ENCODE data around the gene OMD. TPM values are rescaled to one million over a fixed set of nuclear protein-coding genes. Genes with fewer than 3 reads are reported as not detected.

Gene OMD
- total and polyA plus RNA-seq, 2 donors from 2014 or later: 0.52 to 3.2 TPM

- no peak for TF ChIP-seq CTCF (IDR thresholded peaks at IDR 0.05; ENCODE audit: borderline replicate concordance, extremely low read depth, insufficient read depth)
- intact Hi-C loops (cut with DNase I): no loop called here
- FAIRE-seq: no peak
- DNase-seq: no peak
- Histone ChIP-seq H3K4me3 (ENCODE audit: low read length in 3 of 3) (no peak overlapping the region), H3K27me3 (ENCODE audit: control insufficient read depth, insufficient read depth, low read length) (no peaks in the 10 kb centered on the region), H3K27ac (ENCODE audit: low read depth in 2 of 2, low read length in 2 of 2) (no peak overlapping the region), H3K9me3 (ENCODE audit: control insufficient read depth in 2 of 3, insufficient read depth in 1 of 3, low read length in 3 of 3) (no peaks in the 10 kb centered on the region), H3K4me1 (ENCODE audit: control insufficient read depth in 2 of 3, insufficient read depth in 2 of 3, low read depth in 1 of 3, low read length in 3 of 3) (no peaks in the 10 kb centered on the region), H3K36me3 (ENCODE audit: control insufficient read depth in 2 of 3, insufficient read depth in 3 of 3, low read length in 3 of 3) (no peaks in the 10 kb centered on the region), H3K9ac (ENCODE audit: low read length in 3 of 3) (no peak overlapping the region)
These were observed 8.8 kb upstream of the OMD start for GRCh38 chr9:92432972-92433548.

GRCh38 chr9:92432350-92432749 is 8.1 kb upstream of the OMD start:
- TF ChIP-seq CTCF (IDR thresholded peaks at IDR 0.05; ENCODE audit: borderline replicate concordance, extremely low read depth, insufficient read depth): no peak
- DNase-seq: peak in 2 of 5 donors; percentile 16 to 80
- Histone ChIP-seq H3K9me3 (ENCODE audit: control insufficient read depth in 2 of 3, insufficient read depth in 1 of 3, low read length in 3 of 3) (no peaks in the 10 kb centered on the region), H3K4me3 (ENCODE audit: low read length in 3 of 3) (no peak overlapping the region), H3K9ac (ENCODE audit: low read length in 3 of 3) (no peak overlapping the region), H3K27ac (ENCODE audit: low read depth in 2 of 2, low read length in 2 of 2) (no peak overlapping the region), H3K36me3 (ENCODE audit: control insufficient read depth in 2 of 3, insufficient read depth in 3 of 3, low read length in 3 of 3) (no peaks in the 10 kb centered on the region), H3K4me1 (ENCODE audit: control insufficient read depth in 2 of 3, insufficient read depth in 2 of 3, low read depth in 1 of 3, low read length in 3 of 3) (no peaks in the 10 kb centered on the region), H3K27me3 (ENCODE audit: control insufficient read depth, insufficient read depth, low read length) (no peaks in the 10 kb centered on the region)
- no peak for FAIRE-seq
- intact Hi-C loops (cut with DNase I): no loop called here

GRCh38 chr9:92429836-92430235 is 5.6 kb upstream of the OMD start:
- H3K4me1 ChIP-seq (ENCODE audit: control insufficient read depth in 2 of 3, insufficient read depth in 2 of 3, low read depth in 1 of 3, low read length in 3 of 3): no peaks in the 10 kb centered on the region
- H3K9ac ChIP-seq (ENCODE audit: low read length in 3 of 3): no peak overlapping the region
- DNase-seq (no peak), FAIRE-seq (no peak)
- H3K27me3 ChIP-seq (ENCODE audit: control insufficient read depth, insufficient read depth, low read length): no peaks in the 10 kb centered on the region
- H3K36me3 ChIP-seq (ENCODE audit: control insufficient read depth in 2 of 3, insufficient read depth in 3 of 3, low read length in 3 of 3): no peaks in the 10 kb centered on the region
- intact Hi-C loops (cut with DNase I): no loop called here
- H3K4me3 ChIP-seq (ENCODE audit: low read length in 3 of 3): no peak overlapping the region
- no peaks in the 10 kb centered on the region for H3K9me3 ChIP-seq (ENCODE audit: control insufficient read depth in 2 of 3, insufficient read depth in 1 of 3, low read length in 3 of 3)
- TF ChIP-seq CTCF (IDR thresholded peaks at IDR 0.05; ENCODE audit: borderline replicate concordance, extremely low read depth, insufficient read depth): no peak
- H3K27ac ChIP-seq (ENCODE audit: low read depth in 2 of 2, low read length in 2 of 2): no peak overlapping the region

Data from kidney (tissue), 14 donors.